Activated naive CD4-positive, alpha-beta T cell treated with anti-CD3 and anti-CD28 coated beads for 36 hours (primary cell): ENCODE results near the gene SAXO1. TPM values are rescaled to one million over a fixed set of nuclear protein-coding genes. Genes with fewer than 3 reads are reported as not detected.

Experiments used
- CTCF ChIA-PET: fragments of 350-600 bp; sonication (Branson Sonifier 250); formaldehyde crosslinking; loops from one replicate; lab custom pipeline; 2021; ENCODE audit warnings: antibody characterized with exemption; lab: Charles Lee
- DNase-seq: peaks from one replicate; pipeline ENCODE4 v3.0.0-alpha.2; 2020
- H3K27ac Mint-ChIP-seq: one replicate; pipeline ENCODE4 v1.8.0; 2021; ENCODE audit warnings: mild to moderate bottlenecking, mixed read lengths
- H3K27me3 Mint-ChIP-seq: one replicate; pipeline ENCODE4 v1.8.0; 2021; ENCODE audit warnings: low read depth, mixed read lengths
- H3K36me3 Mint-ChIP-seq: one replicate; pipeline ENCODE4 v1.8.0; 2021; ENCODE audit warnings: low read depth, mixed read lengths
- H3K4me1 Mint-ChIP-seq: one replicate; pipeline ENCODE4 v1.8.0; 2021; ENCODE audit warnings: low read depth, mixed read lengths
- H3K4me3 Mint-ChIP-seq: one replicate; pipeline ENCODE4 v1.8.0; 2021; ENCODE audit warnings: mild to moderate bottlenecking, moderate library complexity, mixed read lengths
- H3K9me3 Mint-ChIP-seq: one replicate; pipeline ENCODE4 v1.8.0; 2021; ENCODE audit warnings: mixed read lengths
- intact Hi-C: fragments of 100-400 bp; cut with micrococcal nuclease; formaldehyde crosslinking; loops from one replicate; pipeline ENCODE4 v1.15.1; 2023
- total RNA-seq, 2 experiments: library from RNA; stranded (reverse); gene quantifications; one replicate each; pipeline ENCODE4 v1.2.3, GENCODE V29; 2021

The SAXO1 gene
- total RNA-seq, 2 experiments from 2014 or later = not detected

GRCh38 chr9:18903450-18903849 lies 129.6 kb downstream of the SAXO1 start:
- DNase-seq = no peak
- intact Hi-C loops = no loop called here
- CTCF ChIA-PET = interaction anchor here (0.9 kb wide), 1 partner anchor 506 kb away, joined by 3 read pairs; no protein-coding TSS in a partner anchor
- H3K4me3 Mint-ChIP-seq = no peak overlapping the region
- H3K9me3 Mint-ChIP-seq = peaks cover 12% of the 10 kb centered on the region
- no peaks in the 10 kb centered on the region for H3K4me1 Mint-ChIP-seq
- no peaks in the 10 kb centered on the region for H3K36me3 Mint-ChIP-seq
- H3K27ac Mint-ChIP-seq = no peak overlapping the region
- H3K27me3 Mint-ChIP-seq = no peaks in the 10 kb centered on the region

- peaks cover 3% of the 10 kb centered on the region for H3K36me3 Mint-ChIP-seq
- intact Hi-C loops = no loop called here
- H3K27ac Mint-ChIP-seq = no peak overlapping the region
- H3K9me3 Mint-ChIP-seq = peaks cover 20% of the 10 kb centered on the region
- no peaks in the 10 kb centered on the region for H3K27me3 Mint-ChIP-seq
- no peak overlapping the region for H3K4me3 Mint-ChIP-seq
- peak; percentile 7 for DNase-seq
- H3K4me1 Mint-ChIP-seq = no peaks in the 10 kb centered on the region
- CTCF ChIA-PET = interaction anchor here (1.0 kb wide), 1 partner anchor 50 kb away, joined by 3 read pairs; no protein-coding TSS in a partner anchor
These were observed 136.4 kb downstream of the SAXO1 start for GRCh38 chr9:18896531-18897179.

- H3K36me3 Mint-ChIP-seq = peaks cover 3% of the 10 kb centered on the region
- H3K27ac Mint-ChIP-seq = no peak overlapping the region
- H3K4me1 Mint-ChIP-seq = no peaks in the 10 kb centered on the region
- no peak overlapping the region for H3K4me3 Mint-ChIP-seq
- peaks cover 17% of the 10 kb centered on the region for H3K9me3 Mint-ChIP-seq
- DNase-seq = no peak
- H3K27me3 Mint-ChIP-seq = no peaks in the 10 kb centered on the region
- intact Hi-C loops = no loop called here
- CTCF ChIA-PET = interaction anchor here (1.0 kb wide), 1 partner anchor 50 kb away, joined by 3 read pairs; no protein-coding TSS in a partner anchor
These were observed 137.0 kb downstream of the SAXO1 start for GRCh38 chr9:18896004-18896403.

- peaks cover 3% of the 10 kb centered on the region for H3K36me3 Mint-ChIP-seq
- H3K4me3 Mint-ChIP-seq = no peak overlapping the region
- CTCF ChIA-PET = no interaction called here
- H3K27me3 Mint-ChIP-seq = no peaks in the 10 kb centered on the region
- no peak for DNase-seq
- H3K9me3 Mint-ChIP-seq = peaks cover 17% of the 10 kb centered on the region
- no peaks in the 10 kb centered on the region for H3K4me1 Mint-ChIP-seq
- intact Hi-C loops = no loop called here
- no peak overlapping the region for H3K27ac Mint-ChIP-seq
These were observed 139.5 kb downstream of the SAXO1 start for GRCh38 chr9:18893491-18893890.

GRCh38 chr9:18893046-18893445 lies 140.0 kb downstream of the SAXO1 start:
- intact Hi-C loops = no loop called here
- Mint-ChIP-seq H3K4me1 (no peaks in the 10 kb centered on the region), H3K27me3 (no peaks in the 10 kb centered on the region), H3K9me3 (peaks cover 17% of the 10 kb centered on the region), H3K36me3 (peaks cover 3% of the 10 kb centered on the region), H3K4me3 (no peak overlapping the region), H3K27ac (no peak overlapping the region)
- no peak for DNase-seq
- CTCF ChIA-PET = no interaction called here

- no peaks in the 10 kb centered on the region for H3K27me3 Mint-ChIP-seq
- H3K9me3 Mint-ChIP-seq = peaks cover 17% of the 10 kb centered on the region
- no peak for DNase-seq
- H3K4me1 Mint-ChIP-seq = no peaks in the 10 kb centered on the region
- intact Hi-C loops = no loop called here
- CTCF ChIA-PET = interaction anchor here (0.6 kb wide), 1 partner anchor 96 kb away, joined by 3 read pairs; no protein-coding TSS in a partner anchor
- peaks cover 3% of the 10 kb centered on the region for H3K36me3 Mint-ChIP-seq
- H3K27ac Mint-ChIP-seq = no peak overlapping the region
- H3K4me3 Mint-ChIP-seq = no peak overlapping the region
These were observed 140.9 kb downstream of the SAXO1 start for GRCh38 chr9:18891946-18892670.

- CTCF ChIA-PET = no interaction called here
- Mint-ChIP-seq H3K27ac (no peak overlapping the region), H3K4me1 (no peaks in the 10 kb centered on the region), H3K27me3 (peaks cover 4% of the 10 kb centered on the region), H3K36me3 (no peaks in the 10 kb centered on the region), H3K9me3 (peaks cover 8% of the 10 kb centered on the region), H3K4me3 (no peak overlapping the region)
- DNase-seq = no peak
- intact Hi-C loops = no loop called here
These were observed 142.6 kb downstream of the SAXO1 start for GRCh38 chr9:18890372-18890771.

GRCh38 chr9:18889550-18889949 lies 143.5 kb downstream of the SAXO1 start:
- Mint-ChIP-seq H3K4me1 (no peaks in the 10 kb centered on the region), H3K27ac (no peak overlapping the region), H3K4me3 (no peak overlapping the region), H3K27me3 (peaks cover 7% of the 10 kb centered on the region), H3K36me3 (no peaks in the 10 kb centered on the region), H3K9me3 (peaks cover 4% of the 10 kb centered on the region)
- DNase-seq = no peak
- CTCF ChIA-PET = no interaction called here
- intact Hi-C loops = no loop called here

- H3K36me3 Mint-ChIP-seq = no peaks in the 10 kb centered on the region
- H3K27me3 Mint-ChIP-seq = peaks cover 7% of the 10 kb centered on the region
- H3K4me3 Mint-ChIP-seq = no peak overlapping the region
- no peak overlapping the region for H3K27ac Mint-ChIP-seq
- H3K9me3 Mint-ChIP-seq = no peaks in the 10 kb centered on the region
- CTCF ChIA-PET = no interaction called here
- intact Hi-C loops = no loop called here
- no peaks in the 10 kb centered on the region for H3K4me1 Mint-ChIP-seq
- DNase-seq = no peak
These were observed 144.7 kb downstream of the SAXO1 start for GRCh38 chr9:18888290-18888689.

GRCh38 chr9:18887546-18887945 lies 145.5 kb downstream of the SAXO1 start:
- Mint-ChIP-seq H3K36me3 (no peaks in the 10 kb centered on the region), H3K27me3 (peaks cover 7% of the 10 kb centered on the region), H3K27ac (no peak overlapping the region), H3K4me1 (no peaks in the 10 kb centered on the region), H3K9me3 (peaks cover 2% of the 10 kb centered on the region), H3K4me3 (no peak overlapping the region)
- intact Hi-C loops = no loop called here
- CTCF ChIA-PET = no interaction called here
- no peak for DNase-seq

GRCh38 chr9:18881758-18882157 lies 151.3 kb downstream of the SAXO1 start:
- CTCF ChIA-PET = no interaction called here
- Mint-ChIP-seq H3K27ac (no peak overlapping the region), H3K4me3 (no peak overlapping the region), H3K36me3 (no peaks in the 10 kb centered on the region), H3K4me1 (no peaks in the 10 kb centered on the region), H3K9me3 (peaks cover 2% of the 10 kb centered on the region), H3K27me3 (peaks cover 14% of the 10 kb centered on the region)
- no peak for DNase-seq
- intact Hi-C loops = no loop called here

GRCh38 chr9:18877984-18878383 lies 155.0 kb downstream of the SAXO1 start:
- H3K9me3 Mint-ChIP-seq = peaks cover 6% of the 10 kb centered on the region
- DNase-seq = no peak
- CTCF ChIA-PET = no interaction called here
- H3K4me3 Mint-ChIP-seq = no peak overlapping the region
- H3K36me3 Mint-ChIP-seq = no peaks in the 10 kb centered on the region
- no peaks in the 10 kb centered on the region for H3K4me1 Mint-ChIP-seq
- H3K27ac Mint-ChIP-seq = no peak overlapping the region
- H3K27me3 Mint-ChIP-seq = peaks cover 18% of the 10 kb centered on the region
- intact Hi-C loops = no loop called here
